Measurements from ENCODE around the gene NAALADL2.
"Not testable (repeated sequence)": the region's sequence is repeated elsewhere in the genome, so short reads cannot be mapped to it uniquely, and the experiment has no call there.

Gene NAALADL2

GRCh38 chr3:175329373-175329772 is 470.2 kb downstream of the NAALADL2 start:
- no peak for DNase-seq

GRCh38 chr3:175335229-175335628 is 476.1 kb downstream of the NAALADL2 start:
- no peak for DNase-seq

GRCh38 chr3:175336406-175337133 is 477.4 kb downstream of the NAALADL2 start:
- no peak for DNase-seq

- DNase-seq, result no peak
Observed at GRCh38 chr3:175337631-175338030, 478.5 kb downstream of the NAALADL2 start.

GRCh38 chr3:175338775-175339535 is 479.8 kb downstream of the NAALADL2 start:
- no peak for DNase-seq

GRCh38 chr3:175340338-175341015 is 481.3 kb downstream of the NAALADL2 start:
- DNase-seq, result no peak

GRCh38 chr3:175342196-175342595 is 483.1 kb downstream of the NAALADL2 start:
- DNase-seq, result no peak

- no peak for DNase-seq
Observed at GRCh38 chr3:175343946-175344345, 484.8 kb downstream of the NAALADL2 start.

- DNase-seq, result no peak
Observed at GRCh38 chr3:175346573-175347356, 487.6 kb downstream of the NAALADL2 start.

- no peak for DNase-seq
Observed at GRCh38 chr3:175349168-175349567, 490.0 kb downstream of the NAALADL2 start.

- no peak for DNase-seq
Observed at GRCh38 chr3:175355801-175356335, 496.7 kb downstream of the NAALADL2 start.

GRCh38 chr3:175356899-175357324 is 497.8 kb downstream of the NAALADL2 start:
- no peak for DNase-seq

- no peak for DNase-seq
Observed at GRCh38 chr3:175357758-175358157, 498.6 kb downstream of the NAALADL2 start.

GRCh38 chr3:175358935-175359334 is 499.8 kb downstream of the NAALADL2 start:
- no peak for DNase-seq

- DNase-seq, result not testable (repeated sequence)
Observed at GRCh38 chr3:175370426-175370825, 511.3 kb downstream of the NAALADL2 start.

GRCh38 chr3:175371187-175371586 is 512.1 kb downstream of the NAALADL2 start:
- DNase-seq, result not testable (repeated sequence)

- DNase-seq, result no peak
Observed at GRCh38 chr3:175374705-175375104, 515.6 kb downstream of the NAALADL2 start.

- no peak for DNase-seq
Observed at GRCh38 chr3:175378348-175378747, 519.2 kb downstream of the NAALADL2 start.

- DNase-seq, result no peak
Observed at GRCh38 chr3:175381685-175382084, 522.6 kb downstream of the NAALADL2 start.

GRCh38 chr3:175383371-175383770 is 524.2 kb downstream of the NAALADL2 start:
- no peak for DNase-seq

GRCh38 chr3:175383813-175384212 is 524.7 kb downstream of the NAALADL2 start:
- DNase-seq, result no peak

- no peak for DNase-seq
Observed at GRCh38 chr3:175384569-175384968, 525.4 kb downstream of the NAALADL2 start.
